ENCODE data around the gene SERINC5. TPM values are rescaled to one million over a fixed set of nuclear protein-coding genes. Genes with fewer than 3 reads are reported as not detected.

Gene SERINC5
- total RNA-seq, 4 donors from 2014 or later = 6.5 to 9.3 (median 8.8) TPM

DNA sequence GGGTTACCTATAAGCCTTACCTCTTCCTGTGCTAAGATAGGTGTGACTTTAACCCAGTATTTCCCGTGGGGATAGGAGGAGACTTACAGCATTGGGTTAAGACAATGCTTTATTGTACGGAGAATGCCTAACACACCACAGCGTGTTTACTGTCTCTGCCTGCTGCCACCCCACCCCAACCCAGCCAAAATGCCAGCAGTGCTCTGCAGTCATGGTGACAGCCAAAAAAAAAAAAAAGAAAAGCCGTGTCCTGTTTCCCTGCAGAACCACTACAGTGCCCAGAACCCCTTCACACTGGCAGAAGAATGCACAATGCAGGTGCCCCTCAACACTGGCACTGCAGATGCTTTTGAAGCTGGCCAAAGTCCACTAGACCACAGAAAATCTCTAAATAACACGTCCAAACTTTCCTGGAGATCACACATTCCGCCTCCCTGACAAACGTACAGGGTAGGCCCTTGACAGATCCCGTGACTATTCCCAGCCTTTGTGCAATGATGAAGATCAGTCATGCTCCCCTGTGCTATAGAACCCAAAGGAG is 102.2 kb downstream of the SERINC5 start:
- TF ChIP-seq POLR2AphosphoS5 (IDR thresholded peaks at IDR 0.05) (no peak), POLR2A (IDR thresholded peaks at IDR 0.05) (no peak), EP300 (IDR thresholded peaks at IDR 0.05) (no peak)
- TF ChIP-seq, protein P1, sequence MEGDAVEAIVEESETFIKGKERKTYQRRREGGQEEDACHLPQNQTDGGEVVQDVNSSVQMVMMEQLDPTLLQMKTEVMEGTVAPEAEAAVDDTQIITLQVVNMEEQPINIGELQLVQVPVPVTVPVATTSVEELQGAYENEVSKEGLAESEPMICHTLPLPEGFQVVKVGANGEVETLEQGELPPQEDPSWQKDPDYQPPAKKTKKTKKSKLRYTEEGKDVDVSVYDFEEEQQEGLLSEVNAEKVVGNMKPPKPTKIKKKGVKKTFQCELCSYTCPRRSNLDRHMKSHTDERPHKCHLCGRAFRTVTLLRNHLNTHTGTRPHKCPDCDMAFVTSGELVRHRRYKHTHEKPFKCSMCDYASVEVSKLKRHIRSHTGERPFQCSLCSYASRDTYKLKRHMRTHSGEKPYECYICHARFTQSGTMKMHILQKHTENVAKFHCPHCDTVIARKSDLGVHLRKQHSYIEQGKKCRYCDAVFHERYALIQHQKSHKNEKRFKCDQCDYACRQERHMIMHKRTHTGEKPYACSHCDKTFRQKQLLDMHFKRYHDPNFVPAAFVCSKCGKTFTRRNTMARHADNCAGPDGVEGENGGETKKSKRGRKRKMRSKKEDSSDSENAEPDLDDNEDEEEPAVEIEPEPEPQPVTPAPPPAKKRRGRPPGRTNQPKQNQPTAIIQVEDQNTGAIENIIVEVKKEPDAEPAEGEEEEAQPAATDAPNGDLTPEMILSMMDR (IDR thresholded peaks at IDR 0.05) = no peak
- Histone ChIP-seq H3K9me3 (no peaks in the 10 kb centered on the region), H3K27me3 (no peaks in the 10 kb centered on the region), H3K4me3 (no peak overlapping the region), H3K4me1 (no peaks in the 10 kb centered on the region), H3K27ac (no peak overlapping the region), H3K36me3 (peaks cover 0 to 62% of the 10 kb centered on the region in 2 donors)
- ATAC-seq = no peak
- WGBS, 2 donors (ENCODE audit: low coverage in 1 of 2) = 62 to 73% methylated on average over 5 of the region's 8 CpGs

DNA sequence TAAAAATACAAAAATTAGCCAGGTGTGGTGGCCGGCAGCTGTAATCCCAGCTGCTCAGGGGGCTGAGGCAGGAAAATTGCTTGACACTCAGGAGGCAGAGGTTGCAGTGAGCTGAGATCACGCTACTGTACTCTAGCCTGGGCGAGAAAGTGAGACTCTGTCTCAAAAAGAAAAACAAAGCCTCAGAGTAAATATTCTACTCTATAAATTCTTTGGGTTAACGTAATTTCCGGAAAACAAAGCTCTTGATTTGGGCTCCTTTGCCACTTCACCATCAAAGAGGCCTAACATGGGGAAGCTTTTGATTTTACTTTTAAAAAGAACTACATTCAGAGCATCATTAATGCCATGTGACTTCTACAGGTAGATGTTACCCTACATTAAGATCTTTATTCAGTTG is 103.1 kb downstream of the SERINC5 start:
- Histone ChIP-seq H3K27me3 (no peaks in the 10 kb centered on the region), H3K4me1 (no peaks in the 10 kb centered on the region), H3K9me3 (no peaks in the 10 kb centered on the region), H3K4me3 (no peak overlapping the region), H3K36me3 (peaks cover 0 to 57% of the 10 kb centered on the region in 2 donors), H3K27ac (no peak overlapping the region)
- TF ChIP-seq, protein P1 (IDR thresholded peaks at IDR 0.05) = no peak
- TF ChIP-seq POLR2AphosphoS5 (IDR thresholded peaks at IDR 0.05) (no peak), EP300 (IDR thresholded peaks at IDR 0.05) (no peak), POLR2A (IDR thresholded peaks at IDR 0.05) (no peak)
- ATAC-seq = no peak
- 86 to 98% methylated on average over 5 of the region's 5 CpGs for WGBS, 2 donors (ENCODE audit: low coverage in 1 of 2)

DNA sequence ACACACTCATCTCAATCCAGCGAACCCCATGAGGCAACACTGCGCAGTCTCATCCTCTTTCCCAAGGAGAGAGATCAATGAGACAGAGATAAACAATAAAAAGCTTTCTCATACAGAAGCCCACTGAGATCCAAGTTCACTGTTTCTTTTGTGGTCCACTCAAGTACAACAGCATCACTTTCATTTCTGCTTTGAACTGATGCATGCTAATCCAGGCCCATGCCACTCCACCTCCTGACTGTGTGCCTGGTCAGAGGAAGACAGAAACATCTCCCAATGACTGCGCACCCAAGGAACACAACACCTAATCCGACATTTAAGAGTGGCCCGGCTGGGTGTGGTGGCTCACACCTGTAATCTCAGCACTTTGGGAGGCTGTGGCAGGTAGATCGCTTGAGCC is 104.0 kb downstream of the SERINC5 start:
- no peak overlapping the region for H3K4me3 ChIP-seq
- no peaks in the 10 kb centered on the region for H3K27me3 ChIP-seq
- H3K36me3 ChIP-seq = peaks cover 0 to 55% of the 10 kb centered on the region in 2 donors
- 95 to 100% methylated on average over 4 to 5 of the region's 6 CpGs for WGBS, 2 donors (ENCODE audit: low coverage in 1 of 2)
- TF ChIP-seq EP300 (IDR thresholded peaks at IDR 0.05) = no peak
- no peak for TF ChIP-seq POLR2AphosphoS5 (IDR thresholded peaks at IDR 0.05)
- TF ChIP-seq, protein P1 (IDR thresholded peaks at IDR 0.05) = no peak
- no peak for TF ChIP-seq POLR2A (IDR thresholded peaks at IDR 0.05)
- H3K9me3 ChIP-seq = no peaks in the 10 kb centered on the region
- ATAC-seq = no peak
- no peaks in the 10 kb centered on the region for H3K4me1 ChIP-seq
- no peak overlapping the region for H3K27ac ChIP-seq

DNA sequence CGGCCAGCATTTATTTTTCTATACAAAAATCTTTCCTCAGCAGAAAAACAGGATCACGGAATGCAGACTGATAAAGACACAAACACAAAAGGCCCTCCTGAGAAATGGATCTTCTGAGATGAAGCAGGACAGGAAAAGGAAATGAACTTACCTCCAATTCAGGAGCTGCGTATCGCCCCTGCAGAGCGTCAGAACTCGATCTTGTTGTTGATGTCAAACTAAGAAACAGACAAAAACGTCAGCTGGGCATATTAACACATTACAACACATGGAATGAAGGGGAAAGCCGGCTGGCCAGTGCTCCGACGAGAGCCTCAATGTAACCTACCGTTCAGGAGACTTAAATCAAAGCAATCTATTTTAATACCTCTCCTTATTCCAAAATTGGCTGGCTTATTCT is 105.1 kb downstream of the SERINC5 start:
- 66 to 73% methylated on average over 4 to 9 of the region's 11 CpGs for WGBS, 2 donors (ENCODE audit: low coverage in 1 of 2)
- TF ChIP-seq POLR2A (IDR thresholded peaks at IDR 0.05) = no peak
- TF ChIP-seq, protein P1 (IDR thresholded peaks at IDR 0.05) = no peak
- no peak for TF ChIP-seq POLR2AphosphoS5 (IDR thresholded peaks at IDR 0.05)
- Histone ChIP-seq H3K9me3 (no peaks in the 10 kb centered on the region), H3K4me3 (no peak overlapping the region), H3K36me3 (peaks cover 0 to 56% of the 10 kb centered on the region in 2 donors), H3K27ac (no peak overlapping the region), H3K4me1 (no peaks in the 10 kb centered on the region), H3K27me3 (no peaks in the 10 kb centered on the region)
- ATAC-seq = no peak

DNA sequence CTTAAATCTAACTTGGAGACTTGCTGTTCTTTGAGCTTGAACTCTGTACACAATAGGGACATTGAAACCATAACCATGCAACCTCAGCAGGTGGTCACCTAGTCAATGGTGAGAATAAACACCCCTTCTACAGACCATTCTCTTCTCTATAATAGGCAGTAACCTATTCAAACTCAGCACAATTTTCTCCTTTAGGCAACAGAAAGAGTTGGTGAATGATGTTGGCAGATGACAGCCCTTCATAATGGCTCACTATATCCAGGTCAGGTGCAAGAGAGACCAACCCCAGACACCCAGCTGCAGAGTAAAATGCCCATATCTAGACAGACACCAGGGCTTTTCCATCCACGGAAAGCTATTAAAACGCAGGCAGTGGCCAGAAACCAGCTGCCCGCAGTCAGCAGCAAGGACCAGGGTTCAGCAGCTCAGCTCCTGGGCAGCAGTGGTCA is 106.7 kb downstream of the SERINC5 start:
- 90% methylated on average over 2 of the region's 3 CpGs; no CpG with 5 or more reads in 1 of the 2 donors for WGBS, 2 donors (ENCODE audit: low coverage in 1 of 2)
- no peaks in the 10 kb centered on the region for H3K4me1 ChIP-seq
- H3K27me3 ChIP-seq = no peaks in the 10 kb centered on the region
- ATAC-seq = no peak
- no peak overlapping the region for H3K27ac ChIP-seq
- H3K36me3 ChIP-seq = peaks cover 0 to 68% of the 10 kb centered on the region in 2 donors
- no peak overlapping the region for H3K4me3 ChIP-seq
- TF ChIP-seq EP300 (IDR thresholded peaks at IDR 0.05) (no peak), POLR2A (IDR thresholded peaks at IDR 0.05) (no peak), POLR2AphosphoS5 (IDR thresholded peaks at IDR 0.05) (no peak)
- TF ChIP-seq, protein P1 (IDR thresholded peaks at IDR 0.05) = no peak
- H3K9me3 ChIP-seq = no peaks in the 10 kb centered on the region

All from gastroesophageal sphincter (tissue), 4 donors.